HEK293 (cell line): ENCODE data around the gene SLC6A2.

Source experiments
- CTCF ChIA-PET: fragments of 350-600 bp; formaldehyde crosslinking; extraction: SDS; loops from one replicate; lab custom pipeline; 2021; ENCODE audit warnings: antibody characterized with exemption; lab: Yijun Ruan, JAX
- POLR2A ChIA-PET: fragments of 300-600 bp; formaldehyde crosslinking; extraction: SDS; loops from one replicate; lab custom pipeline; 2020; ENCODE audit warnings: antibody characterized with exemption, inconsistent platforms; lab: Yijun Ruan, JAX
- H3K27ac ChIP-seq: fragments of 200-500 bp; sonication (Bioruptor generic); 2 replicates; pipeline ENCODE4 v1.5.1; 2014; ENCODE audit warnings: low read depth, low read length, control low read depth, inconsistent platforms; ENCODE audit errors: extremely low read depth
- H3K36me3 ChIP-seq, 2 experiments: fragments of 200-500 bp in 1 of 2; sonication (Bioruptor generic) in 1 of 2; 1 replicate in 1 of 2; 2 replicates in 1 of 2; pipeline ENCODE4 v1.5.1; 2014 to 2017; ENCODE audit warnings: inconsistent platforms in 2 of 2, low read length in 2 of 2; ENCODE audit not compliant: control insufficient read depth in 2 of 2, insufficient read depth in 1 of 2
- H3K4me1 ChIP-seq: fragments of 200-500 bp; sonication (Bioruptor generic); 2 replicates; pipeline ENCODE4 v1.5.1; 2014; ENCODE audit warnings: mild to moderate bottlenecking, low read length, inconsistent platforms; ENCODE audit not compliant: control insufficient read depth, insufficient read depth
- H3K4me3 ChIP-seq: 2 replicates; pipeline ENCODE4 v1.5.1; 2011; ENCODE audit warnings: low read depth, mild to moderate bottlenecking, control low read depth, low read length, moderate library complexity
- H3K9me3 ChIP-seq: fragments of 200-500 bp; sonication (Bioruptor generic); 2 replicates; pipeline ENCODE4 v1.5.1; 2014; ENCODE audit warnings: low read depth, low read length, inconsistent platforms; ENCODE audit not compliant: control insufficient read depth, insufficient read depth
- HOXA7 ChIP-seq: sonication (generic); formaldehyde crosslinking; IDR thresholded peaks from 2 replicates; pipeline ENCODE4 v1.8.1; 2022; ENCODE audit warnings: missing genetic modification reagents, borderline replicate concordance
- KLF16 ChIP-seq: fragments of 450-650 bp; formaldehyde crosslinking; IDR thresholded peaks from 2 replicates; pipeline ENCODE4 v1.5.1; 2017; ENCODE audit warnings: missing biosample characterization, missing genetic modification characterization
- MEIS1 ChIP-seq: sonication (generic); formaldehyde crosslinking; IDR thresholded peaks from 2 replicates; pipeline ENCODE4 v1.8.1; 2022; ENCODE audit warnings: missing genetic modification reagents, mild to moderate bottlenecking, borderline replicate concordance
- MZF1 ChIP-seq: fragments of 450-650 bp; formaldehyde crosslinking; IDR thresholded peaks from 2 replicates; pipeline ENCODE4 v1.5.1; 2017; ENCODE audit warnings: missing biosample characterization, missing genetic modification characterization, borderline replicate concordance
- ZEB2 ChIP-seq: fragments of 450-650 bp; formaldehyde crosslinking; IDR thresholded peaks from 2 replicates; pipeline ENCODE4 v1.5.1; 2016; ENCODE audit warnings: missing biosample characterization, missing genetic modification characterization
- ZFP3 ChIP-seq: fragments of 450-650 bp; formaldehyde crosslinking; IDR thresholded peaks from 2 replicates; pipeline ENCODE4 v1.5.1; 2016; ENCODE audit warnings: low read depth, missing biosample characterization, missing genetic modification characterization
- ZIC2 ChIP-seq: fragments of 450-650 bp; formaldehyde crosslinking; IDR thresholded peaks from 2 replicates; pipeline ENCODE4 v1.5.1; 2016; ENCODE audit warnings: missing biosample characterization, missing genetic modification characterization
- ZNF114 ChIP-seq: fragments of 450-650 bp; formaldehyde crosslinking; IDR thresholded peaks from 2 replicates; pipeline ENCODE4 v1.5.0; 2017; ENCODE audit warnings: missing biosample characterization, missing genetic modification characterization
- ZNF2 ChIP-seq: fragments of 450-650 bp; formaldehyde crosslinking; IDR thresholded peaks from 2 replicates; pipeline ENCODE4 v1.5.1; 2016; ENCODE audit warnings: missing biosample characterization, missing genetic modification characterization
- ZNF223 ChIP-seq: fragments of 450-650 bp; formaldehyde crosslinking; IDR thresholded peaks from 2 replicates; pipeline ENCODE4 v1.5.1; 2016; ENCODE audit warnings: missing biosample characterization, missing genetic modification characterization
- ZNF248 ChIP-seq: fragments of 450-650 bp; formaldehyde crosslinking; IDR thresholded peaks from 2 replicates; pipeline ENCODE4 v1.5.1; 2017; ENCODE audit warnings: missing biosample characterization, missing genetic modification characterization
- ZNF292 ChIP-seq: fragments of 450-650 bp; formaldehyde crosslinking; IDR thresholded peaks from 2 replicates; pipeline ENCODE4 v1.5.1; 2016; ENCODE audit warnings: low read depth, missing biosample characterization, missing genetic modification characterization, borderline replicate concordance
- ZNF354C ChIP-seq: fragments of 450-650 bp; formaldehyde crosslinking; IDR thresholded peaks from 2 replicates; pipeline ENCODE4 v1.5.1; 2016; ENCODE audit warnings: missing biosample characterization, missing genetic modification characterization, low read depth, borderline replicate concordance
- ZNF366 ChIP-seq: fragments of 450-650 bp; formaldehyde crosslinking; conservative IDR thresholded peaks from 2 replicates; pipeline ENCODE4 v1.5.1; 2016; ENCODE audit warnings: missing biosample characterization, missing genetic modification characterization
- ZNF394 ChIP-seq: fragments of 450-650 bp; formaldehyde crosslinking; IDR thresholded peaks from 2 replicates; pipeline ENCODE4 v1.5.1; 2016; ENCODE audit warnings: missing biosample characterization, missing genetic modification characterization, mild to moderate bottlenecking, moderate library complexity, borderline replicate concordance
- ZNF530 ChIP-seq: fragments of 450-650 bp; formaldehyde crosslinking; IDR thresholded peaks from 2 replicates; pipeline ENCODE4 v1.5.1; 2016; ENCODE audit warnings: low read depth, missing biosample characterization, missing genetic modification characterization
- ZNF548 ChIP-seq: fragments of 450-650 bp; formaldehyde crosslinking; IDR thresholded peaks from 2 replicates; pipeline ENCODE4 v1.5.1; 2016; ENCODE audit warnings: missing biosample characterization, missing genetic modification characterization
- ZNF585B ChIP-seq: fragments of 450-650 bp; formaldehyde crosslinking; IDR thresholded peaks from 2 replicates; pipeline ENCODE4 v1.5.1; 2016; ENCODE audit warnings: missing biosample characterization, missing genetic modification characterization
- ZNF629 ChIP-seq: fragments of 450-650 bp; formaldehyde crosslinking; IDR thresholded peaks from 2 replicates; pipeline ENCODE4 v1.5.1; 2017; ENCODE audit warnings: missing biosample characterization, missing genetic modification characterization
- ZNF664 ChIP-seq: fragments of 450-650 bp; formaldehyde crosslinking; IDR thresholded peaks from 2 replicates; pipeline ENCODE4 v1.5.1; 2016; ENCODE audit warnings: missing biosample characterization, missing genetic modification characterization
- ZNF701 ChIP-seq: fragments of 450-650 bp; formaldehyde crosslinking; IDR thresholded peaks from 2 replicates; pipeline ENCODE4 v1.5.1; 2016; ENCODE audit warnings: missing biosample characterization, missing genetic modification characterization
- ZNF76 ChIP-seq: fragments of 450-650 bp; formaldehyde crosslinking; IDR thresholded peaks from 2 replicates; pipeline ENCODE4; 2016; ENCODE audit warnings: low read depth, missing biosample characterization, missing genetic modification characterization, borderline replicate concordance
- ZNF837 ChIP-seq: fragments of 450-650 bp; formaldehyde crosslinking; IDR thresholded peaks from 2 replicates; pipeline ENCODE4 v1.5.1; 2016; ENCODE audit warnings: missing biosample characterization, missing genetic modification characterization
- ZSCAN30 ChIP-seq: fragments of 450-650 bp; IDR thresholded peaks from 2 replicates; pipeline ENCODE4 v1.5.1; 2018; ENCODE audit warnings: missing biosample characterization, mild to moderate bottlenecking, missing genetic modification characterization, moderate library complexity
- TF ChIP-seq, protein P1 (sequence below): fragments of 450-650 bp; formaldehyde crosslinking; IDR thresholded peaks from 2 replicates; pipeline ENCODE4 v1.5.1; 2016; ENCODE audit warnings: missing biosample characterization, missing genetic modification characterization
- TF ChIP-seq, protein P2 (sequence below): fragments of 450-650 bp; formaldehyde crosslinking; IDR thresholded peaks from 2 replicates; pipeline ENCODE4 v1.5.1; 2016; ENCODE audit warnings: missing biosample characterization, missing genetic modification characterization
- TF ChIP-seq, protein P3 (sequence below): fragments of 450-650 bp; formaldehyde crosslinking; IDR thresholded peaks from 2 replicates; pipeline ENCODE4 v1.5.1; 2017; ENCODE audit warnings: missing biosample characterization, missing genetic modification characterization

Gene SLC6A2

DNA sequence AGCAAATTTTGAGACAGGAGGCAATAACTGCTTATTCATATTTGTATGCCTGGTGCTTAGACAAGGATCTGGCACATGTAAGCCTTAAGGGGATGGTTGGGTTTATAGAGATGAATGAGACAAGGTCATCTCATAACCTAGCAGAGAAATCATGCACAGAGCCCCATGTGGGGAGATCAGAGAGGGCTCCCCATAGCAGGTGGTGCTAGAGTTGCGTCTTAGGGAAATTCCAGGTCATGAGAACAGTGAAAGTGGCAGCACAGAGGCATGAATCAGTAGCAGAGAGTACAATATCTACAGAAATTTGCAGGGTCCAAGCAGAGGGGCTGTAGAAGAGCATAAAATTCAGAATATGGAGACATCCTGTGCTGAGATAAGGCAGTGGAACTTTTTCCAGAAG is 57.3 kb downstream of the SLC6A2 start (continued):
- TF ChIP-seq ZNF2 (tag by site-specific recombination) (no peak), ZFP3 (tag by site-specific recombination) (no peak), ZNF292 (tag by site-specific recombination) (no peak), ZNF114 (tag by site-specific recombination) (no peak), ZNF248 (no peak), MEIS1 (CRISPR knock-in tag) (no peak), ZNF701 (tag by site-specific recombination) (no peak), ZEB2 (tag by site-specific recombination) (no peak), MZF1 (tag by site-specific recombination) (no peak), KLF16 (tag by site-specific recombination) (no peak), ZNF530 (no peak)

DNA sequence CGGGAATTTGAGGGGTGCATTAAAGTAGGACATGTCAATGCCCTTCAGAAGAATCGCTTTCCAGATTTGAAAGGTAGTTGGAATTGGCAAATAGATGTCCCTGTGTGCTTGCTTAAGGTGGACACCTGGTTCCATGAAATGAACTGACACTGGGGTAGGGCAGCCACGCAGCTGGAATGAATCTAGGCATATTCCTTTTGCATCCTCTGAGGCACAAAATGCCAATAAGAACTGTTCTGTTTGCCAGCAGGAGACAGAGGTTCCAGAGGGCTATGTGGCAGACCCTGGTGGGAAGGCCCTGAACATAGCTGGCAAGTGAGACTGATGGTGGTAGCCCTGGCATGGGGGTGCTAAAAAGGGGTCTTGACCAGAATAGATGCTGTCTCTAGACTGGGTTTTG is 61.5 kb downstream of the SLC6A2 start:
- CTCF ChIA-PET = interaction anchor here (1.0 to 1.4 kb wide), 2 partner anchors 124 to 127 kb away, joined by 4 to 5 read pairs; no protein-coding TSS in a partner anchor
- no peak overlapping the region for H3K4me3 ChIP-seq
- POLR2A ChIA-PET = no interaction called here
- no peak overlapping the region for H3K27ac ChIP-seq
- H3K36me3 ChIP-seq = no peaks in the 10 kb centered on the region
- no peaks in the 10 kb centered on the region for H3K9me3 ChIP-seq
- H3K4me1 ChIP-seq = no peaks in the 10 kb centered on the region
- TF ChIP-seq ZNF548 (tag by site-specific recombination) (no peak), ZNF664 (no peak), ZNF585B (tag by site-specific recombination) (no peak), ZNF394 (tag by site-specific recombination) (no peak), ZNF629 (tag by site-specific recombination) (no peak), ZIC2 (tag by site-specific recombination) (no peak), ZNF76 (tag by site-specific recombination) (no peak), ZSCAN30 (tag by site-specific recombination) (no peak), ZNF366 (tag by site-specific recombination) (no peak), ZNF248 (no peak), HOXA7 (no peak), ZNF837 (no peak), ZNF223 (tag by site-specific recombination) (no peak), ZNF354C (tag by site-specific recombination) (no peak)
- TF ChIP-seq, protein P1, sequence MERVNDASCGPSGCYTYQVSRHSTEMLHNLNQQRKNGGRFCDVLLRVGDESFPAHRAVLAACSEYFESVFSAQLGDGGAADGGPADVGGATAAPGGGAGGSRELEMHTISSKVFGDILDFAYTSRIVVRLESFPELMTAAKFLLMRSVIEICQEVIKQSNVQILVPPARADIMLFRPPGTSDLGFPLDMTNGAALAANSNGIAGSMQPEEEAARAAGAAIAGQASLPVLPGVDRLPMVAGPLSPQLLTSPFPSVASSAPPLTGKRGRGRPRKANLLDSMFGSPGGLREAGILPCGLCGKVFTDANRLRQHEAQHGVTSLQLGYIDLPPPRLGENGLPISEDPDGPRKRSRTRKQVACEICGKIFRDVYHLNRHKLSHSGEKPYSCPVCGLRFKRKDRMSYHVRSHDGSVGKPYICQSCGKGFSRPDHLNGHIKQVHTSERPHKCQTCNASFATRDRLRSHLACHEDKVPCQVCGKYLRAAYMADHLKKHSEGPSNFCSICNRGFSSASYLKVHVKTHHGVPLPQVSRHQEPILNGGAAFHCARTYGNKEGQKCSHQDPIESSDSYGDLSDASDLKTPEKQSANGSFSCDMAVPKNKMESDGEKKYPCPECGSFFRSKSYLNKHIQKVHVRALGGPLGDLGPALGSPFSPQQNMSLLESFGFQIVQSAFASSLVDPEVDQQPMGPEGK (tag by site-specific recombination) = no peak
- TF ChIP-seq, protein P2, sequence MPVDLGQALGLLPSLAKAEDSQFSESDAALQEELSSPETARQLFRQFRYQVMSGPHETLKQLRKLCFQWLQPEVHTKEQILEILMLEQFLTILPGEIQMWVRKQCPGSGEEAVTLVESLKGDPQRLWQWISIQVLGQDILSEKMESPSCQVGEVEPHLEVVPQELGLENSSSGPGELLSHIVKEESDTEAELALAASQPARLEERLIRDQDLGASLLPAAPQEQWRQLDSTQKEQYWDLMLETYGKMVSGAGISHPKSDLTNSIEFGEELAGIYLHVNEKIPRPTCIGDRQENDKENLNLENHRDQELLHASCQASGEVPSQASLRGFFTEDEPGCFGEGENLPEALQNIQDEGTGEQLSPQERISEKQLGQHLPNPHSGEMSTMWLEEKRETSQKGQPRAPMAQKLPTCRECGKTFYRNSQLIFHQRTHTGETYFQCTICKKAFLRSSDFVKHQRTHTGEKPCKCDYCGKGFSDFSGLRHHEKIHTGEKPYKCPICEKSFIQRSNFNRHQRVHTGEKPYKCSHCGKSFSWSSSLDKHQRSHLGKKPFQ (tag by site-specific recombination) = no peak
- TF ChIP-seq, protein P3, sequence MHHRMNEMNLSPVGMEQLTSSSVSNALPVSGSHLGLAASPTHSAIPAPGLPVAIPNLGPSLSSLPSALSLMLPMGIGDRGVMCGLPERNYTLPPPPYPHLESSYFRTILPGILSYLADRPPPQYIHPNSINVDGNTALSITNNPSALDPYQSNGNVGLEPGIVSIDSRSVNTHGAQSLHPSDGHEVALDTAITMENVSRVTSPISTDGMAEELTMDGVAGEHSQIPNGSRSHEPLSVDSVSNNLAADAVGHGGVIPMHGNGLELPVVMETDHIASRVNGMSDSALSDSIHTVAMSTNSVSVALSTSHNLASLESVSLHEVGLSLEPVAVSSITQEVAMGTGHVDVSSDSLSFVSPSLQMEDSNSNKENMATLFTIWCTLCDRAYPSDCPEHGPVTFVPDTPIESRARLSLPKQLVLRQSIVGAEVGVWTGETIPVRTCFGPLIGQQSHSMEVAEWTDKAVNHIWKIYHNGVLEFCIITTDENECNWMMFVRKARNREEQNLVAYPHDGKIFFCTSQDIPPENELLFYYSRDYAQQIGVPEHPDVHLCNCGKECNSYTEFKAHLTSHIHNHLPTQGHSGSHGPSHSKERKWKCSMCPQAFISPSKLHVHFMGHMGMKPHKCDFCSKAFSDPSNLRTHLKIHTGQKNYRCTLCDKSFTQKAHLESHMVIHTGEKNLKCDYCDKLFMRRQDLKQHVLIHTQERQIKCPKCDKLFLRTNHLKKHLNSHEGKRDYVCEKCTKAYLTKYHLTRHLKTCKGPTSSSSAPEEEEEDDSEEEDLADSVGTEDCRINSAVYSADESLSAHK (tag by site-specific recombination) = no peak
